MG63 (cell line): ENCODE results near the gene POP4. TPM values are rescaled to one million over a fixed set of nuclear protein-coding genes. Genes with fewer than 3 reads are reported as not detected.

ENCODE experiments used
- DNase-seq: peaks from one replicate; pipeline ENCODE4 v3.0.0-alpha.2; 2020
- H3K27me3 ChIP-seq: fragments of 250-450 bp; sonication (Bioruptor Pico); 2 replicates; pipeline ENCODE4 v1.5.1; 2020; ENCODE audit warnings: mild to moderate bottlenecking, moderate library complexity
- H3K36me3 ChIP-seq: fragments of 250-450 bp; sonication (Bioruptor Pico); 2 replicates; pipeline ENCODE4 v1.5.1; 2020; ENCODE audit warnings: mild to moderate bottlenecking, moderate library complexity
- H3K4me3 ChIP-seq: fragments of 250-450 bp; sonication (Bioruptor Pico); 2 replicates; pipeline ENCODE4 v1.5.1; 2020; ENCODE audit warnings: mild to moderate bottlenecking, moderate library complexity
- H3K9me3 ChIP-seq: fragments of 250-450 bp; sonication (Bioruptor Pico); 2 replicates; pipeline ENCODE4 v1.5.1; 2020; ENCODE audit warnings: mild to moderate bottlenecking, moderate library complexity
- total RNA-seq: library from RNA; depleted of rRNA; stranded (reverse); fragments of >200 nt; shearing (Covaris generic); gene quantifications from 2 replicates; pipeline ENCODE4 v1.2.3, GENCODE V29; 2014; ENCODE audit warnings: low replicate concordance

The POP4 gene
- total RNA-seq, 1 experiment from 2014 or later, result 150 TPM

DNA sequence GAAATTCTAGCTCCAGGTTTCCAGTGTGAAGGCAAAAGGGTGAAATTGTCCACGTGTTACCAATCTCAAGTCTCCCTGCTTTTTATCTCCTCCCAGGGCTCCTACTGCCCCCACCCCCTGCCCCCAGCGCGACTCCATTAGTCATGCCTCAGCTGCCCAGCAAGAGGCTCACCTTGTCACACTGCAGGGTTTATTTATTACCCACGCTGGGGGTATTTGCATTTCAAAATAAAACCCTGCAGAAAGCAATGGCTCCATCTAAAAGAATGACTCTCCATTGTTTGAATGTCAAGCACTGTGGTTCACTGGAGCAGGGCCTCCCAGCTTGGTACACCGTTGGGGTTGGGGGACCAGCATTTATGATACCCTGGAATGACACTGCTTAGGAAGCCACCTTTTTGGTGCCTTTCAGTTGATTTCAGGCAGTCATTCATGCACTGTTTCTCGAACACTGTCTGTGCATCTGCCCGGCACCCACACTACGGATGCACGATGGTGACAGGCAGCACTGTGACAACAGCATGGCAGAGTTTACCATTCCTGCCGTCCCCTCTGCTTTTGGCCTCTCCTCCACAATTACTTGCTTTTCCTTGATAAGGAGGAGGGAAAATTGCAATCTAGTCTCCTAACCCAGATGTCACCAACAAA, 9.9 kb upstream of the POP4 start:
- H3K4me3 ChIP-seq, result no peak overlapping the region
- no peaks in the 10 kb centered on the region for H3K9me3 ChIP-seq
- H3K36me3 ChIP-seq, result no peaks in the 10 kb centered on the region
- DNase-seq, result no peak
- peaks cover 59% of the 10 kb centered on the region for H3K27me3 ChIP-seq

DNA sequence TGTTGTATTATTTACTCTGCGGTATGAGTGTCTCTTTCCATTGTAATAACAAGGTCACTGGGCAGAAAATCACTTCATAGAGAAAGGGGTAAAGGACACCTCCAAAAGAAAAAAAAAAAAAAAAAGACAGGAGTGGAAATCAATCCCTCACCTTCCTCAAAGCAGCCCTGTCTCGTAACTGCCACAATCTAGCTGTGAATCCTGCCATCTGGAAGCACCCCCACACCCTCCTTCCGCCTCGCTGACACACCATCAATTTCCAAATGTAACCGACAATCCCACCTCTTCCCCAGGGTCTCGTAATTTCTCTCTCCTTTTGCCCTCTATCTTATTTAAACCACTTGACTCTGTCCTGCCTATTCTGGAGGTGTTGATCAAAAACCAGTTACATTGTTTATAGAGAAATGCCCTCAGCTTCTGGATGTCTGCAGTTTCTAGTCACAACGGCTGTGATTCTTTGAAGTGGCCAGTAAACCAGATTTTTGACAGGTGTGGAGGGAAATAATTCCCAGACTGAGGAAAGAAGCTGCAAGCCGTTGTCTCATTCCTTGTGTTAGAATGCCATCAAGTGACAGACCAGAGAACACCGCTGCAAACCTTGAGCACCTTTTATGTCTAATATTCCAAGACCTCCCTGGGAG, 9.1 kb upstream of the POP4 start:
- H3K9me3 ChIP-seq, result no peaks in the 10 kb centered on the region
- peaks cover 51% of the 10 kb centered on the region for H3K27me3 ChIP-seq
- no peak overlapping the region for H3K4me3 ChIP-seq
- H3K36me3 ChIP-seq, result no peaks in the 10 kb centered on the region
- no peak for DNase-seq

DNA sequence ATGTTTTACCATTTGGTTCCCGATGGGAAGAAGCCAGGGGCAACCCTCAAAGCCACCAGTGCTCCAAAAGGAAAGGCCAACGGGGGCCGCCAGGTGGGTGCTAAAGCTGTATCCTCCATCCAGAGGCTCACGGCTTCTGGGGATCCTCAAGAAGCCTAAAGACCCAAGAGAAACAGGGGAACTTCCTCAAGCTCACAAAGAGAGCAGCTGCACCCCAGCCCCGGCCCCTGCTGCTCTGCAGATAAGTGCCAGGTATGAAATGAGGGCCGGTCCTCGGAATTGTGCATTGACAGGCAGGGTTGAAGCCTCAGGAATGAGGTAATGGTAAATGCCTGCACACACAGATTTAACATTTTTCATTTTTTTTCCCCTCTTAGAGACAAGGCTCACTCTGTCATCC, 8.0 kb upstream of the POP4 start:
- peaks cover 41% of the 10 kb centered on the region for H3K27me3 ChIP-seq
- DNase-seq, result no peak
- H3K4me3 ChIP-seq, result no peak overlapping the region
- H3K9me3 ChIP-seq, result no peaks in the 10 kb centered on the region
- no peaks in the 10 kb centered on the region for H3K36me3 ChIP-seq

DNA sequence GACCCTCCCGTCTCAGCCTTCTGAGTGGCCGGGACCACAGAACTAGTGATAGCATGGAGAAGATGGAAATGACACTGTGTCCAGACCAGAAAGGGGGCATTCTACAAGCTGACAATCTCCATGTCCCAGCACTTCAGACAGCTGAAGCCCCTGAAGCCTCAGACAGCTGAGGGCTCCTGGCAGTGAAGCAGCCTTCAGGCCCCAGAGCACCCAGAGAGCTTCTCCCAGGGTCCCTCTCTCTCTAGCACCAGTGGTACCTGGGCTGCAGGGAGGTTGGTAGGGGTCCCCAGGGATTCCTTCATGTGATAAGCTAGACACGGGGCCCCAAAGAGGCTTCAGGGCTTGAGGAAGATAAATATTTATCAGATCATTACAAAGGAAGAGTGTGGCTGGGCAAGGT, 7.6 kb upstream of the POP4 start:
- DNase-seq, result no peak
- H3K4me3 ChIP-seq, result no peak overlapping the region
- no peaks in the 10 kb centered on the region for H3K36me3 ChIP-seq
- peaks cover 39% of the 10 kb centered on the region for H3K27me3 ChIP-seq
- H3K9me3 ChIP-seq, result no peaks in the 10 kb centered on the region

DNA sequence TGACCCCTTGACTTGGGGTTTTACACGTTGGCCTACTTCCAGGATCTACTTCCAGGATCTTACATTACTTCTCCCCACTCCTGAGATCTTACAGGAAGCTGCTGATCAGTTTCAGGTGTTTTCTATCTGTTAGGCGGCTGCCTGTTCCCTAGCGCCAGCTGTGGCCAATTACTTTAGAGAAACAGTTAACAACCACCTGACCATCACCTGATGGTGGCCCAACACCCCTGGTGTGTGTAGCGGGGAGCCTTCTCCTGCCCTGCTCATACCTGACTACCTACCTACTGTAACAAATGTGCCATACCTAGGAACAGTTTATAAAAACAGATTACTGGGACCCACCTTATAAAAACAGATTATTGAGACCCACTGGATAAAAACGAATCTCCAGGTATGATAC, 2.8 kb upstream of the POP4 start:
- Histone ChIP-seq H3K9me3 (no peaks in the 10 kb centered on the region), H3K27me3 (peaks cover 3% of the 10 kb centered on the region), H3K4me3 (no peak overlapping the region), H3K36me3 (no peaks in the 10 kb centered on the region)
- no peak for DNase-seq

DNA sequence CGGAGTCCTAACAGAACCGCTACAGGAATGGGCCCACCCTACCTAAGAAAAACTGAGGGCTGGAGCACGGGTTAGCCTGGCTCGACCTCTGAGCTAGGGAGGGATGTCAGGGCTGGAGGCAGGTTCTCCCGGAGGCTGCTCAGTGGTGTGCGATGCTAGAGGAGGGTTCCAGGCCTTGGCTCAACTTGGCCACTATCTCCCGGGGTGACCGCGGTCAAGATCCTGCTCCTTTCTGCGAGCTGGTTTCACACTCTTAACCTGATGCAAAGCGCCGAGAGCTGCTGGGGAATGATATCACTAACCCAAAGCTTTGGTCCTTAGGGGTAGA, 301 bp downstream of the POP4 start:
- Histone ChIP-seq H3K27me3 (no peaks in the 10 kb centered on the region), H3K36me3 (peaks cover 25% of the 10 kb centered on the region), H3K9me3 (no peaks in the 10 kb centered on the region), H3K4me3 (peak overlapping the region; percentile 97)
- DNase-seq, result no peak

DNA sequence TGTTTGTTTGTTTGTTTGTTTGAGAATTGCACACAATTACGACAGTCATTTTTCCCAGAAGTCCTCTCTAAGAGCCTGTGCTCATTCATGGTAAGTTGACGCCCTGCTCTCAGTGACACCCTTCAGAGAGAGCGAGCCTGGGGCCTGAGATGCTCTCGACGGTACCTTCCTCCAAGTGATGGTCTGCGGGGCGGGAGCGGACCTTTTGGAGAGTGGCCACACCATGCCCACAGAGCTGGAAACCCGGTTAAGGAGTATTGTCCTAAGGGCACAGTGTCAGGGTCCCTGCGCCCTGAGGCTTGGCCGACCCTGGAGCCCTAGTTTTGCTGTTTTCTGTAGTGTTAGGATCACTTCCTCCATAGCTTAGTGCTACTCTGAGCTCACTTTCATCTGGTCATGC, 3.6 kb downstream of the POP4 start:
- Histone ChIP-seq H3K27me3 (no peaks in the 10 kb centered on the region), H3K36me3 (peaks cover 50% of the 10 kb centered on the region), H3K9me3 (no peaks in the 10 kb centered on the region), H3K4me3 (no peak overlapping the region)
- DNase-seq, result no peak

DNA sequence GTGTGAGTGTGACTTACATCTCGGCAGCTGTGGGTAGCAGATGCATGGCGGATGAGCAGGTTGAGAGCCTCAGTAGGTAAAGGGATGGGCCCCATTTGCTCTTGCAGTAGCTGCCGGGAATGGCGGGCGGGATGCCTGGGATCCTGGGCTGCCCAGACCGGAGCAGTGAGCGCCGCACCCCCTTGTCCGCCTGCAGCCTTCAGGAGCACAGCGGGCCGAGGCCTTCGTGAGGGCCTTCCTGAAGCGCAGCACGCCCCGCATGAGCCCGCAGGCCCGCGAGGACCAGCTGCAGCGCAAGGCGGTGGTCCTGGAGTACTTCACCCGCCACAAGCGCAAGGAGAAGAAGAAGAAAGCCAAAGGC, 4.1 kb downstream of the POP4 start:
- Histone ChIP-seq H3K27me3 (no peaks in the 10 kb centered on the region), H3K4me3 (no peak overlapping the region), H3K36me3 (peaks cover 50% of the 10 kb centered on the region), H3K9me3 (no peaks in the 10 kb centered on the region)
- DNase-seq, result no peak

DNA sequence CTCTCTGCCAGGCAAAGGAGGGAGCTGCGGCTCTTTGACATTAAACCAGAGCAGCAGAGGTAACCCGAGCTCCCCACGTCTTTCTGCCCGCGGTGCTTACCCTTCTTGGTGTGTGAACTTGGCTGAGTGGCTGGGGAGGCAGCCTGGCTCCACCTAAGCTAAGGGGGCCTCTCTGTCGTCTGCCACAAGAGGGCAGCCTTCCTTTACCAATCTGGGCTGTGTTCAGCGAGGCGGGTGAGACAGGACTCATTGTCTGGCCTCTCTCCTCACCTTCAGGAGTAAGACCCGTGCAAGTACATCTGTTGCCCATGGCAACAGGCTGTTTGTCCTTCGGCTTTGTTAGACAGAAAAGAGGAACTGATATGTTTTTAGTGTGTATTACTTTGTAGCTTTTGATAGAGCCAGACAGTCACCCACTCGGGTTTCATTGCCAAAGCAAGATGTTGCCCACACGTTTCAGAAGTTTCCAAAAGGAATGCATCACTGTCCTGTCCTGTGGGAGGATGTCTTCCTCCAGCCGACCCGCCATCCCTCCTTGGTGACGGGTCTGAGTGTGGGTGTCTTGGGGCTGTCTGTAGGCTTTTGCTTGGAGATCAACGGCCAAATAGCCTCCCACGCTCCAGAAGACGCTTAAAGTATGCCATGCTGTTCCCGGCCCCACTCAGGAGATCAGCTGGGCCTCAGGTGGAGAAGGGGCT, 4.6 kb downstream of the POP4 start:
- H3K9me3 ChIP-seq, result no peaks in the 10 kb centered on the region
- H3K27me3 ChIP-seq, result no peaks in the 10 kb centered on the region
- peak; percentile 70 for DNase-seq
- no peak overlapping the region for H3K4me3 ChIP-seq
- H3K36me3 ChIP-seq, result peaks cover 55% of the 10 kb centered on the region

DNA sequence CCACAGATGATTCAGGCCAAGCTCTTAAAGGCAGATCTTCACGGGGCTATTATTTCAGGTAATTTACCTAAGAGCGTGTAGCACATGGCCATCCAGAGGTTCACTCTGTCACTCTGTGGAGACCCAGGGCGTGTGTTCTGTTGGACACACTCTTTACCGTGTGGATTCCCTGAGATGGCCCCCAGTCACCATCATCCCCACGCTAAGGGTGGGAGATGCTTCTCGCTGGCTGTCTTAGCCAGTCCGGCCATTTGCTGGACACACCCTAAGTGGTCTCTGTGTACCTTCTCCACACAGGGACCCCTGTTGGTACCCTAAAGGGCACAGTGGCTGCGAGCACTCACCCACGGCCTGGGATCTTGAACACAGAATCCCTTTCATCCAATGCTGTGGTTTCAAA, 6.0 kb downstream of the POP4 start:
- H3K27me3 ChIP-seq, result no peaks in the 10 kb centered on the region
- no peak for DNase-seq
- H3K4me3 ChIP-seq, result no peak overlapping the region
- no peaks in the 10 kb centered on the region for H3K9me3 ChIP-seq
- peaks cover 60% of the 10 kb centered on the region for H3K36me3 ChIP-seq

DNA sequence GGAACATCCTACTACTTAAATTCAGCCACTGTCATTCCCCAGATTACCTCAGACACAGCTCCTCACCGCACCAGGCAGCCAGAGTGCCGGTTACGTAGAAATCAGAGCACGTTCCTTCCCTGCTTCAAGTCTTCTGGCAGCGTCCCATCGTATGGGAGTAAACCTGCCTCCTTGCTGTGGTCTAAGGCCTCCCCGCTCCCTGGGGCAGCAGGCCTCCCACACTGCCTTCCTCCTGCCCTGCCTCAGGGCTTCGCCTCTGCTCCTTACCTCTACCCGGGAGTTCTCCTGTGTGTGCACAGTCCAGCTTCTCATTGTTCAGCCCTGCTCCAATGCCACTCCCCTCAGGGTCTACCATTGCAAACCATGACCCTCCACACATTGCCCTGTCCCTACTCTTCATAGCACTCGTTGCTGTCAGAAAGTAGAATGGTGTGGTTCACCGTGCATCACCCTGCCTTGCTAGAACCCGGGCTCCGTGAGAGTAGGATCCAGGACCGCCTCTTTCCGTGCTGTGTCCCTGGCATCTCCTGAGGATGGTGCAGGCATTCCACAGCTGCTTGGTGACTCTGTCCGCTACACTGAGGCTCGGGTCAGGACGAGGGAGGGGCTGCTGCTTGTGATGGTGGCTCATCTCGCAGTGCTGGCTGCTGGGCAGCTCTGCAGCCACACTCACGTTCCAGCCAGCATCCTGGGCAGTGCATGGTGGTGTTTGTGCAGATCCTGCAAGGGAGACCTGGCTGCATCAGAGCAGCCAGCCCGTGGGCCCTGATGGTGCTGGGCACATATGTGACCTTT, 6.9 kb downstream of the POP4 start:
- Histone ChIP-seq H3K9me3 (no peaks in the 10 kb centered on the region), H3K4me3 (no peak overlapping the region), H3K36me3 (peaks cover 60% of the 10 kb centered on the region), H3K27me3 (no peaks in the 10 kb centered on the region)
- no peak for DNase-seq

DNA sequence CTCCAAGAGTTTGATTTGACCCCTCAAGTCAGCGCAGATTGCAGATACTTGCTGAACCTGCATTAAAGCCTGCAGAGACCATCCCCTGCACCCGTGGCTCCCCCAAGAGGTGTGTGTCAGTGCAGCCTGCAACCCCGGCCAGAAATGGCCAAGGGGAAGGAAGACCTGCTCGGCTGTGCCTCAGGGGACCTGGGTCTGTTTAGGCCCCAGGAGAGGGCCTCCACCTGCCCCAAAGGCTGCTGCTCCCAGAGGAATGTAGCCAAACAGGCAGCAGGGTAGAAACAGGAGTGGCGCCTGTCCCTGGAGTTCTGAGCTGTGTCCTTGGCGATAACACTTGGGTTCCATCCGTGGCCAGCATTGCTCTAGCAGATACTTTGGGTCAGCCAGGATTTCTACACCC, 8.0 kb downstream of the POP4 start:
- no peaks in the 10 kb centered on the region for H3K9me3 ChIP-seq
- peaks cover 54% of the 10 kb centered on the region for H3K36me3 ChIP-seq
- H3K4me3 ChIP-seq, result no peak overlapping the region
- H3K27me3 ChIP-seq, result no peaks in the 10 kb centered on the region
- no peak for DNase-seq

DNA sequence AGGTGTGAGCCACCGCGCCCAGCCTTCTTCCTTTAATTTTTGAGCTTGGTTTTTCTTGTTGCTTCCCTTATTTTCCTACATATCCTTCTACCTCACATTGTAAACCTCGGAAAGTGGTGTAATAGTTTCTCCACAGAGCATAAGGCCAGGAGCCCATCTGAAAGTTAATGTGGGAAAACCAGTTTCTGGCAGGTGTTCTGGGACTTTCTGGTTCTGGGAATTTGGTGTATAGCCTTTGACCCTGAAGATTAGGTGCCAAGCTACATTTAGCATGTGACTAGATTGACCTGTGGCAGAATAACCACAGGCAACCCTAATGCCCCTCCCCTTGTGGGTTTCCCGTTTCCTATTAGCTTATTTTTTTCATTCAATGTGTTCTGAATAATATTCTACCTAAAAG, 8.7 kb downstream of the POP4 start:
- Histone ChIP-seq H3K9me3 (no peaks in the 10 kb centered on the region), H3K4me3 (no peak overlapping the region), H3K36me3 (peaks cover 48% of the 10 kb centered on the region), H3K27me3 (no peaks in the 10 kb centered on the region)
- DNase-seq, result no peak

DNA sequence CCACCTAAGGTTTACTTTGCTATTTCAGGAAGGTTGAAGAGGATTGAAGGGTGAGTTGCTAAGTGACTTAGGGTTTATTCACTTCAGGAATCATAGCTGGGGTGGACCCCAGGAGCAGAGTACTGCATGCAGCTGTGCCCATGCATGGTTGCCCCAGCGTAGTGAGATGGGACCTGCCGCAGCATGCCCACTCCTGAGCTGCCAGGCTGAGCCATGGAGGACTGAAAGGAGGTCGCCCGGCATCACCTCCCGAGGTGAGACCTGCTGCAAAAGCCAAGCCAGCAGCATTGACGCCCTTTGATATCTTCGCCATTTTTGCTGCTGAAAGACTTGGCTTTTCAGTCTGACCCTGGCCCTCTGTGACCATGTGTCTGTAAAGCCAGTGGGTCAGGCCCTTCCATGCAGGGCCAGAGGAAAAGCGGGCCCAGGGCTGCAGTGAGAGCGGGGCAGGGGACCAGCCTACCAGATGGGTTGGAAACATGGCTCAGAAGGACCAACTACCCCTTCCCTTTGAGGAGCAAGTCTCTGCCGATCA, 9.9 kb downstream of the POP4 start:
- H3K9me3 ChIP-seq, result no peaks in the 10 kb centered on the region
- H3K27me3 ChIP-seq, result no peaks in the 10 kb centered on the region
- no peak for DNase-seq
- peaks cover 39% of the 10 kb centered on the region for H3K36me3 ChIP-seq
- no peak overlapping the region for H3K4me3 ChIP-seq

DNA sequence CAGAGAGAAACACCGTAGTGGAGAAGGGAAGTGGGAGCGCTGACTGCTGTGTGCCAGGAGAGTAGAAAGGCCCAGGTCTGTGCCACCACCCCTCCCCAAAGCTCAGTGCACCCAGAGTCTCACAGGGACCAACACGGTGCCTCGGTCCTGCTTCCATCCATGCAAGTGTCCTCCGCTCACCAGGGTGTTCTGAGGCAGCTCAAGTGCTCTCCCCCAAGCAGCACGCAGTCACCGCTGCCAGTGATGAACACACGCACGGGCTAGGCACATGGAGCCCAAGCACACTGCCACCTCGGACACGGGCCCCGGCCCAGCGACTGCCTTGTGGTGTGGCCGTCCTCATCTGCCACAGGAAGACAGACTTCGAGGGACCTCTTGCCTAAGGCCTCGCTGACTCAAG, 10.5 kb downstream of the POP4 start:
- H3K27me3 ChIP-seq, result no peaks in the 10 kb centered on the region
- H3K36me3 ChIP-seq, result peaks cover 33% of the 10 kb centered on the region
- H3K4me3 ChIP-seq, result no peak overlapping the region
- H3K9me3 ChIP-seq, result no peaks in the 10 kb centered on the region
- no peak for DNase-seq

DNA sequence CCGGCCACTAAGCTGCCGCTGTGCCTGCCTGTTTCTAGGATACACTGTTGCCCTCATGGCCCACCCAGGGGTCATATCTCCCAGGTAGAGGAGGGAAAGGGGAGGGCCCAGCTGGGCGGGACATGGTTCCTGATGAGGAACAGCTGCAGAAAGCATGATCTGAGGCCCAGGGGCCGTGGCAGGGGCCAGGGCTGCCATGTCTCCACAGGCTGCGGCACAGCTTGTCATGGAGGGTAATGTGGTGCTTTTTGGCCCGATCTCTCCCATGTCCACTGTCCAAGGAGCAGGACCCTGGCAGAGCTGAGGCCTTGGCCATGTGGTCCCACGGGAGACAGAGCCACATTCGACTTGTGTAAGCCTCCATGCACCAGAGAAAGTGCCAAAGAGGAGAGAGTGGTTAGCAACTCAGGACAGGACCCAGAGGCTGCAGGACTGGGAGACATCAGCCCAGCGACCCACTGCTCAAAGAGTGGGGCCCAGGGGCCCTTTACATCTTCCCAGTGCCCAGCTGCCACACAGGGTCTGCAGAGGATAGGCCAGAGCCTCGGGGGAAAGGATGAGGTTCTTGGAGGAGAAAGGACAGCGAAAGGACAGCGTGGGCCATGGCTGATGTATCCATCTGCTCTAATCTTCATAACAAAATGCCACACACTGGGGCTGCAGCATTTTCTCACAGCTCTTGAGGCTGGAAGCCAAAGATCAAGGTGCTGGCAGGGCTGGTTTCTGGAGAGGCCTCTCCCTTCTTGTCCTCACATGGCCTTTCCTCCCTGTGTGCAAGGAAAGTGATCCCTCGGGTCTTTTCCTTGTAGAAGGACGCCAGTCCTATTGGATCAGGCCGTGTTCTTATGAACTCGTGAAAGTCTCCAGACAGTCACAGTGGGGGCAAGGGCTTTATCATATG, 11.5 kb downstream of the POP4 start:
- no peaks in the 10 kb centered on the region for H3K27me3 ChIP-seq
- H3K9me3 ChIP-seq, result no peaks in the 10 kb centered on the region
- DNase-seq, result no peak
- peaks cover 23% of the 10 kb centered on the region for H3K36me3 ChIP-seq
- no peak overlapping the region for H3K4me3 ChIP-seq
